Frontal cortex (tissue), 1 donor: ENCODE measurements around the gene PDZD7. TPM values are rescaled to one million over a fixed set of nuclear protein-coding genes. Genes with fewer than 3 reads are reported as not detected.

Source experiments
- small RNA-seq: library from RNA; depleted of rRNA; stranded (forward); fragments of <200 nt; gene quantifications from one replicate; pipeline ENCODE3, GENCODE V24; 2014
- total RNA-seq: library from RNA; depleted of rRNA; stranded (reverse); fragments of >200 nt; gene quantifications from one replicate; pipeline ENCODE4 v1.2.3, GENCODE V29; 2014

Gene PDZD7
- total RNA-seq, 1 donor from 2014 or later, result 10.2 TPM

Small RNAs within 50 kb of the gene (small RNA-seq; reads per million reads assigned to genes)
- gene MIR608, result not detected

Other genes starting within 250 kb of the PDZD7 start
- 46.5 TPM for gene SLF2, start 118.2 kb downstream of the PDZD7 start, total RNA-seq
- 6.5 TPM for gene SEMA4G, start 61.6 kb downstream of the PDZD7 start, total RNA-seq
- gene MRPL43, start 43.6 kb downstream of the PDZD7 start, total RNA-seq, result 35.5 TPM
- gene TWNK, start 43.6 kb downstream of the PDZD7 start, total RNA-seq, result 6.5 TPM
- 15.5 TPM for gene LZTS2, start 31.3 kb downstream of the PDZD7 start, total RNA-seq
- gene SFXN3, start 105 bp upstream of the PDZD7 start, total RNA-seq, result 45.7 TPM
- gene KAZALD1, start 30.9 kb upstream of the PDZD7 start, total RNA-seq, result 0.41 TPM
- not detected for gene TLX1, start 100.2 kb upstream of the PDZD7 start, total RNA-seq
- gene LBX1, start 198.3 kb upstream of the PDZD7 start, total RNA-seq, result not detected